ENCODE measurements around the gene OR7A10.
A peak's percentile ranks its signal among the peaks of the same experiment; 100 is the strongest.

The OR7A10 gene

GRCh38 chr19:14848822-14849221 lies at the start of gene OR7A10:
Gene OR7A10, minus strand, starts transcription at chr19:14848922. Its CDS starts 7,045 bp downstream, at chr19:14841877.
- DNase-seq, result no peak

- DNase-seq, result peak; percentile 99
These were observed 42.1 kb upstream of the OR7A10 start for GRCh38 chr19:14890643-14891379.

- no peak for DNase-seq
These were observed 41.4 kb upstream of the OR7A10 start for GRCh38 chr19:14889994-14890642.

DNA sequence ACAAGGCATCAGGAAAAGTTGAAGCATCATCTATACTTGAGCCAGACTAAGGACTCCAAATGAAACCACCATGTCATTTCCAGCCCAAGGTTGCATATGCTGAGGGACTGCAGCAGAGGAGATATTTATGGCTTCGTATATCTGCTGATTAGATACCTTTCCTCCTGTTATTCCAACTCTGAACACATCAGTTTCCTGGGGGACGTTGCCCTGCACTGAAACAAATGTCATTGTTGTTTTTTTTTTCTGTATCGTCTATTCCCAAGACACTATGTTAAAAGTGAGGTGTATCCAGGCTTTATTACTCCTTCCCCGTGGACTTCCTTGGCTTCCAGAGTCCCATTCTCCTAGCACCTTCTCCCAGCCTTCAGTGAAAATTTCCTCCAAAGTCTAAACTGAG lies 37.3 kb upstream of the OR7A10 start, which contains the start of gene OR7A17:
TSS of gene OR7A17 (minus strand) at position 101 of the 400 bp plus-strand sequence. CDS start 4,777 bp downstream, outside the sequence.
- no peak for DNase-seq

GRCh38 chr19:14871619-14872230 lies 23.0 kb upstream of the OR7A10 start:
- peak; percentile 88 for DNase-seq

DNA sequence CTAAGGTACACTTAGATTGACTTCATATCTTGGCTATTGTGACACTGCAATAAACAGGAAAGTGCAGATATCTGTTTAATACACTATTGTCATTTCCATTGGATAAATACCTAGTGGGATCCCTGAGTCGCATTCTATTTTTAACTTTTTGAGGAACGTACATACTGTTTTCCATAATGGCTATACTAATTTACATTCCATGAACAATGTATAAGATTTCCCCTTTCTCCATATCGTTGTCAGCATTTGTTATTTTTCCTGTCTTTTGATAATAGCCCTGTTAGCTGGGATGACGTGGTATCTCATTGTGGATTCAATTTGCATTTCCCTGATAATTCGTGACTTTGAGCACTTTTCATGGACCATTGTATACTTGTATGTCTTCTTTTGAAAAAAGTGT lies 19.8 kb upstream of the OR7A10 start:
- no peak for DNase-seq

- DNase-seq, result no peak
These were observed 5.1 kb downstream of the OR7A10 start for GRCh38 chr19:14843578-14843977.

GRCh38 chr19:14843169-14843568 lies 5.6 kb downstream of the OR7A10 start:
- no peak for DNase-seq

DNA sequence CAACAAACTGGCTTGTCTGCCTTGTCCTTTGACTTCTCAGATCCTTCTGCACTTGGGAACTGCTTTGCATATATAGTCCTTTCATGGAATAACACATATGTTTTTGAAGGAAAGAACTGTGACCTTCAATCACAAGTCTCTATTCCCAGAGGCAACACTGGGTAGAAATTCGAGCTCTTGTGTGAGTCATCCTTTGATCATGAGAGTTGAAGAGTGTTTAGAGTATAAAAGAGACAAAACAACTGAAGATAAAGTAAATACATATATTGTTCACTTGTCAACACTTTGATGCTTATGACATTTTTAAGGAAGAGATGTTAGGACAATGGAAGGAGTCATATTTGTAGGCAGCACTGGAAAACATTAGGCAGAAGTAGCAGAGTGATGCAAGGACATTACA lies 8.5 kb downstream of the OR7A10 start:
- no peak for DNase-seq

DNA sequence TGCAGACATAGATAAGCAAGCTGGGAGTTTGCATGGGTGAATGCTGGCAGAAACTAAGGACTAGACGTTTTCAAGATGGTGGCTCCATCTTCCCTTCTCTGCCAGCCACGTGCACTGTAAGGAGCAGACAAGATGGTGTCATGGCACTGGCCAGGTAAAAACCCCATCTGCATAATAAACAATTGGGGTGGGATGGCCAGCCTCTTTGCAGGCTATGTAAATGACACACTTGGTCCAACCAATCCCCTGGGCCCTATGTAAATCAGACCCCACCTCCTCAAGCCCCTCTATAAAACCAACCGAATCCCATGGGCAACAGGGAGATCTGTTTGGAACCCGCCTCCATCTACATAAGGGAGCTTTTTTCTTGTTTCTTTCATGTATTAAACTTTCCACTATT lies 11.3 kb downstream of the OR7A10 start:
- DNase-seq, result no peak

DNA sequence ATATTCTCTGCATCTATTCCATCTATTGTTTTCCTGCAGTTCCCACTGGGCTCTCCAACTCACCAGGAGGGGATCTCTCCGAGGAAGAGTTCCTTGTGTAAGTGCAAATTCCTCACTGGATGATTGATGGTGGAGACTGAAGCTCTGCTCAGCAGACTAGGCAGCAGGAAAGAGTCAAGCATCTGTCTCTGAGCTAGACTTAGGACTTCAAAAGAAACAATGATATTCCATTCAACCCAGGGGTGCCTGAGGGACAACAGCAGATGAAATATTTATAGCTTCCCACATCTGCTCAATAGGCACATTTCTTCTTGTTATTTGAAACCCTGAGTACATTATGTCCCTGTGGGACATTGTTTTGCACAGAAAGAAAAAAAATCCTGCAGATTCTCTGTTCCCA lies 13.7 kb downstream of the OR7A10 start, which contains the start of the genes OR7A5 and OR7C1:
TSS of gene OR7A5 (minus strand) at position 175 of the 400 bp plus-strand sequence. CDS start 6,944 bp downstream, outside the sequence.
TSS of gene OR7C1 (minus strand) at position 175 of the 400 bp plus-strand sequence. CDS start 35,049 bp downstream, outside the sequence.
- no peak for DNase-seq

- peak; percentile 86 for DNase-seq
These were observed 18.0 kb downstream of the OR7A10 start for GRCh38 chr19:14830702-14831101.

- DNase-seq, result no peak
These were observed 22.7 kb downstream of the OR7A10 start for GRCh38 chr19:14826006-14826405.

DNA sequence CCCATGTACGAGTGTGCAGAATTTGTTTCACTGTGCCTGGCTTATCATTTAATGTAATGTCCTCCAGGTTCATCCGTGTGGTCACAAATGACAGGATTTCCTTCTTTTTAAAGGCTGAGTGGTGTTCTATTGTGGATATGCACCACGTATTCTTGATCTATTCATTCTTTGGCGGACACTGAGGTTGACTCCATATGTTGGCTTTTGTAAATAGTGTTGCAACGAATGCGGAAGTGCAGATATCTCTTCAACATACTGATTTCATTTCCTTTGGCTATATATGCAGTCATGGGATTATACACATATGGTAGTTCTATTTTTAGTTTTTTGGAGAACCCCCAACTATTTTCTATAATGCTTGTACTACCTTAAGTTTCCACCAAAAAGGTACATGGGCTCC lies 26.8 kb downstream of the OR7A10 start:
- DNase-seq, result peak; percentile 71

DNA sequence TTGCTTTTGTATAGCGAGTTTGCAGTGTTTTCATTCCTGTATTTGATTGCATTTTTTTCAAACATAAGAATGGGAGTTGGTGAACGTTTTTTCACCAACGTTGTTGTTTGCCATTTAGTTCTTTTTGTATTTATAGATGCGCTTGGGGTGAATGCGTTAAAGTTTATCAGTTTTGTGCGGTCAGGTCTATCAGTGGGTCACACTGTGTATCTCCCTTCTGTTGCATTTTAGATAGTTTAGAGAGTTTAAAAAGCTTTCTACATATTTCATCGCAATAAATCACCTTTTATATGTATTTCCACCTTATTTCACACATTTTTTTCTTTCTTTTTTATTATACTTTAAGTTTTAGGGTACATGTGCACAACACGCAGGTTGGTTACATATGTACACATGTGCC lies 30.1 kb downstream of the OR7A10 start:
- DNase-seq, result peak; percentile 67

DNA sequence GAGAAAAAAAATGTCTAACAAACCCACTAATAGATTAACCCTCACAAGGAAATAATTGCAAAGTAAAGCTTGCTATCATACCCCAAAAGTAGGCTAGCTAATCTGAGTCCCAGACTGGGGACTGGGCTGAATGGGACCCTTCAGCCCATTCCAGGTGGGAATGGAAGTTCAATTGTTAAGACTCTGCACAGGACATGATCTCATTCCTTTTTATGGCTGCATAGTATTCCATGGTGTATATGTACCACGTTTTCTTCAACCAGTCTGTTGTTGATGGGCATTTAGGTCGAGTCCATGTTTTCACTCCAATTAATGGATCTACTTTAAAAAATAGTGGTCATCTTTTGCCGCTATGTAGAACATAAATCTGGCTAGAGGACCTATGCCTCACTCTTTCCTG lies 31.7 kb downstream of the OR7A10 start:
- DNase-seq, result no peak

- DNase-seq, result peak; percentile 57
These were observed 33.6 kb downstream of the OR7A10 start for GRCh38 chr19:14814982-14815652.

DNA sequence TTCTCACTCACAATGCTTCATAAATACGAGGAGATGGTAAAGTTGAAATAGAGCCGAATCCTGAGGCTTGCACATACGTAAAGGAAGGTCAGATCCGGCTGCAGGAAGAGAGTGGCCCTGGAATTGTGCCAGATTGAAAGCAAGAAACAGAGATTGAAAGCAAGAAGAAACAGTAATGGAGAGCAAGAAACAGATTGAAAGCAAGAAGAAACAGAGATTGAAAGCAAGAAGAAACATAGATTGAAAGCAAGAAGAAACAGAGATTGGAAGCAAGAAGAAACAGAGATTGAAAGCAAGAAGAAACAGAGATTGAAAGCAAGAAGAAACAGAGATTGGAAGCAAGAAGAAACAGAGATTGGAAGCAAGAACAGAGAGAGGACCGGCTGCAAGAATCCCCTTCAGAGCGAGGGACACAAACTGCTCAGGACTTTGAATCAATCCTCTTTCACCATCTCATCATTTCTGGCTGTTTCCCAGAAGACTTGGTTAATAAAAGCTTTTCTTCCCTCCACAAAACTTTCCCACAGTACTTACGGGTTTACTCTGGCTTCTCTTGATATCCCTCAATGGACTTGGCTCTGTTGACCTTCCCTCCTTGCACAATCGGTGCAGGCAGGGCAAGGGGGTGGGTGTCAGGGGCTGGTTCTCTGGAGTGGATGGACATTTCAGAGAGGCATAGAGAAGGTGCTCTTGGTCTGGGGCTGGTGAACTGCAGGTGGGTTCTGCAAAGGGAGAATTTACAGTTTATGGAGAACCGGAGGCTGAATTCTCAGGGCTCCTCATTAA lies 39.3 kb downstream of the OR7A10 start:
- no peak for DNase-seq

DNA sequence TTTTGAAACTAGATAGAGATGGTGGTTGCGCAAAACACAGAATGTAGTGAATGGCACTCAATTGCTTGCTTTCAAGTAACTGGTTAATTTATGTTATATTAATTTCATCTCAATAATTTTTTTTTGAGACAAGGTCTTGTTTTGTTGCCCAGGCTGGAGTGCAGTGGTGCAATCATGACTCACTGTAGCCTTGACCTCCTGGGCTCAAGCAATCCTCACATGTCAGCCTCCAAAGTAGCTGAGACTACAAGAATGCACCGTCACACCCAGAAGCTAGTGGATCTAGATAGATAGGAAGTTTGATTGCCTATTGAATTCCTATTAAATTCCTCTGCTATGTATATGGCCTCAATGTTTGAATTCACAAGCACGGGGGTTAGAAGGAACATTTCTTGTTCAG lies 44.0 kb downstream of the OR7A10 start:
- no peak for DNase-seq

- peak; percentile 43 for DNase-seq
These were observed 50.0 kb downstream of the OR7A10 start for GRCh38 chr19:14798760-14799159.

DNA sequence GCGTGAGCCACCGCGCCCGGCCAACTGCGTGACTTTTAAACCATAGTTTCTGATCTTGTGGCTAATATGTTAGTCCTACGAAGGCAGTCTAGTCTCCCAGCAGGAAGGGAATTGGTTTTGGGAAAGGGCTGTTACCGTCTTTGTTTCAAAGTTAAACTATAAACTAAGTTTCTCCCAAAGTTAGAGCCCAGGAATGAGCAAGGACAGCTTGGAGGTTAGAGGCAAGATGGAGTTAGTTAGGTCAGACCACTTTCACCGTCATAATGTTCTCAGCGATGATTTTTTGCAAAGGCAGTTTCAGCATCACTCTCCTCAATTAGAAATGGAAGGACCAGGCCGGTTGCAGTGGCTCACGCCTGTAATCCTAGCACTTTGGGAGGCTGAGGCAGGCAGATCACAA lies 52.7 kb downstream of the OR7A10 start:
- no peak for DNase-seq

- peak; percentile 73 for DNase-seq
These were observed 53.5 kb downstream of the OR7A10 start for GRCh38 chr19:14795078-14795721.
